Activated B cell treated with CpG ODN at 0.5 μM for 24 hours (primary cell): ENCODE results near the gene POFUT2. TPM values are rescaled to one million over a fixed set of nuclear protein-coding genes. Genes with fewer than 3 reads are reported as not detected.

Source experiments
- ATAC-seq: fragments of 200-7000 bp; cut with Tn5 transposase; one replicate; pipeline ENCODE4 v1.10.0; 2021; ENCODE audit warnings: low read depth, mild to moderate bottlenecking, moderate library complexity
- CTCF ChIA-PET: fragments of 350-600 bp; sonication (Branson Sonifier 250); formaldehyde crosslinking; loops from one replicate; lab custom pipeline; 2021; ENCODE audit warnings: antibody characterized with exemption; lab: Charles Lee
- POLR2A ChIA-PET: fragments of 350-600 bp; sonication (Branson Sonifier 250); formaldehyde crosslinking; loops from one replicate; lab custom pipeline; 2021; ENCODE audit warnings: antibody characterized with exemption; lab: Charles Lee
- DNase-seq: peaks from one replicate; pipeline ENCODE4 v3.0.0; 2022
- H3K27ac Mint-ChIP-seq: one replicate; pipeline ENCODE4 v1.8.0; 2020; ENCODE audit warnings: mixed read lengths
- H3K27me3 Mint-ChIP-seq: one replicate; pipeline ENCODE4 v1.8.0; 2021; ENCODE audit warnings: mixed read lengths
- H3K36me3 Mint-ChIP-seq: one replicate; pipeline ENCODE4 v1.8.0; 2021; ENCODE audit warnings: low read depth, mixed read lengths
- H3K4me1 Mint-ChIP-seq: one replicate; pipeline ENCODE4 v1.8.0; 2021; ENCODE audit warnings: mixed read lengths
- H3K4me3 Mint-ChIP-seq: one replicate; pipeline ENCODE4 v1.8.0; 2020; ENCODE audit warnings: mild to moderate bottlenecking, mixed read lengths
- H3K9me3 Mint-ChIP-seq: one replicate; pipeline ENCODE4 v1.8.0; 2020; ENCODE audit warnings: mixed read lengths
- CTCF ChIP-seq: fragments of 200-600 bp; IDR thresholded peaks from one replicate; pipeline ENCODE4 v1.8.0; 2022; ENCODE audit warnings: antibody characterized with exemption, mild to moderate bottlenecking
- intact Hi-C: fragments of 100-400 bp; cut with micrococcal nuclease; formaldehyde crosslinking; loops from one replicate; pipeline ENCODE4 v1.15.1; 2024
- total RNA-seq: library from RNA; stranded (reverse); gene quantifications from 2 replicates; pipeline ENCODE4 v1.2.3, GENCODE V29; 2022

POFUT2 gene
- total RNA-seq, 1 donor from 2014 or later = 21.4 TPM

GRCh38 chr21:45328198-45329091 is 40.8 kb upstream of the POFUT2 start:
- no peak for TF ChIP-seq CTCF
- Mint-ChIP-seq H3K36me3 (no peaks in the 10 kb centered on the region), H3K4me1 (peaks cover 2% of the 10 kb centered on the region), H3K27ac (no peak overlapping the region), H3K4me3 (no peak overlapping the region), H3K9me3 (no peaks in the 10 kb centered on the region), H3K27me3 (no peaks in the 10 kb centered on the region)
- no peak for DNase-seq
- POLR2A ChIA-PET = no interaction called here
- intact Hi-C loops = no loop called here
- CTCF ChIA-PET = no interaction called here
- no peak for ATAC-seq

GRCh38 chr21:45327441-45328197 is 39.9 kb upstream of the POFUT2 start:
- no peaks in the 10 kb centered on the region for H3K9me3 Mint-ChIP-seq
- intact Hi-C loops = no loop called here
- no peaks in the 10 kb centered on the region for H3K36me3 Mint-ChIP-seq
- DNase-seq = no peak
- H3K4me3 Mint-ChIP-seq = no peak overlapping the region
- no peak overlapping the region for H3K27ac Mint-ChIP-seq
- ChIA-PET CTCF (no interaction called here), POLR2A (no interaction called here)
- TF ChIP-seq CTCF = no peak
- no peak for ATAC-seq
- peaks cover 2% of the 10 kb centered on the region for H3K27me3 Mint-ChIP-seq
- peaks cover 5% of the 10 kb centered on the region for H3K4me1 Mint-ChIP-seq

- DNase-seq (no peak), ATAC-seq (no peak)
- H3K27ac Mint-ChIP-seq = no peak overlapping the region
- peaks cover 7% of the 10 kb centered on the region for H3K27me3 Mint-ChIP-seq
- H3K4me1 Mint-ChIP-seq = peaks cover 11% of the 10 kb centered on the region
- intact Hi-C loops = no loop called here
- no peaks in the 10 kb centered on the region for H3K9me3 Mint-ChIP-seq
- ChIA-PET POLR2A (no interaction called here), CTCF (no interaction called here)
- no peak overlapping the region for H3K4me3 Mint-ChIP-seq
- H3K36me3 Mint-ChIP-seq = no peaks in the 10 kb centered on the region
- TF ChIP-seq CTCF = no peak
Measured at GRCh38 chr21:45326891-45327440, 39.3 kb upstream of the POFUT2 start.

GRCh38 chr21:45326169-45326851 is 38.6 kb upstream of the POFUT2 start:
- no peak for ATAC-seq
- DNase-seq = no peak

More at GRCh38 chr21:45326169-45326851, 38.6 kb upstream of the POFUT2 start:
- Mint-ChIP-seq H3K4me3 (no peak overlapping the region), H3K27me3 (peaks cover 11% of the 10 kb centered on the region), H3K4me1 (peaks cover 11% of the 10 kb centered on the region), H3K36me3 (no peaks in the 10 kb centered on the region), H3K9me3 (no peaks in the 10 kb centered on the region), H3K27ac (no peak overlapping the region)
- TF ChIP-seq CTCF = no peak
- ChIA-PET POLR2A (no interaction called here), CTCF (no interaction called here)
- intact Hi-C loops = no loop called here
